ENCODE data around the gene TRPM5. TPM values are rescaled to one million over a fixed set of nuclear protein-coding genes. Genes with fewer than 3 reads are reported as not detected.

The TRPM5 gene
- total and polyA plus RNA-seq, 2 of the 8 experiments (the other 6 are each of a cell fraction or from before 2014, with no cell fraction given), result 0.02 TPM; not detected in 1

- peaks cover 0 to 2% of the 10 kb centered on the region in 2 experiments for H4K20me1 ChIP-seq (replicated peaks in 1 of 2; ENCODE audit: control insufficient read depth in 1 of 2, insufficient read depth in 2 of 2, low read length in 2 of 2)
- H3K9me3 ChIP-seq (ENCODE audit: insufficient read depth in 2 of 2, low read depth in 1 of 2, low read length in 1 of 2), result no peaks in the 10 kb centered on the region
- H3K36me3 ChIP-seq (ENCODE audit: control insufficient read depth in 2 of 4, insufficient read depth in 4 of 4, low read length in 3 of 4), result no peaks in the 10 kb centered on the region
- WGBS, 2 experiments (ENCODE audit: extremely low coverage in 1 of 2, insufficient coverage in 1 of 2, insufficient read length in 1 of 2, insufficient replicate concordance in 2 of 2, low coverage in 1 of 2, low lambda C conversion rate in 2 of 2, missing lambda C conversion rate in 1 of 2), result 91% methylated on average over 6 of the region's 9 CpGs; no CpG with 5 or more reads in 1 of the 2 experiments
- no peak overlapping the region for H2AFZ ChIP-seq (ENCODE audit: low read length)
- no peak overlapping the region; the same call in 1 of the 2 replicates for H4K8ac ChIP-seq (ENCODE audit: extremely low read depth, insufficient read depth, low read length)
- H3K4ac ChIP-seq (replicated peaks; ENCODE audit: insufficient read length, low read depth, low read length), result no peak overlapping the region
- no peak overlapping the region for H3K9ac ChIP-seq (replicated peaks in 1 of 4; ENCODE audit: extremely low read depth in 1 of 4, low read depth in 3 of 4, low read length in 3 of 4)
- no peak overlapping the region for H3K14ac ChIP-seq (ENCODE audit: insufficient read length)
- DNase-seq (ENCODE audit: low read depth in 1 of 2, low spot score in 2 of 2) (no peak), FAIRE-seq (no peak)
- ChIA-PET POLR2A (ENCODE audit: partially characterized antibody) (no interaction called here), CTCF (ENCODE audit: partially characterized antibody) (interaction anchor here (1.0 to 2.9 kb wide), 4 partner anchors 18 to 67 kb away, joined by 3 to 14 read pairs (median 4); partner anchors contain the start of gene KCNQ1)
- H3K18ac ChIP-seq (ENCODE audit: extremely low read depth, low read length), result no peak overlapping the region
- no peaks in the 10 kb centered on the region for H3K79me1 ChIP-seq (ENCODE audit: low read depth, low read length)
- no peak overlapping the region for H4K91ac ChIP-seq (replicated peaks; ENCODE audit: insufficient read length, low read length)
- H2BK20ac ChIP-seq (ENCODE audit: low read length), result no peak overlapping the region
- no peak overlapping the region for H3K56ac ChIP-seq (replicated peaks; ENCODE audit: insufficient read length, low read depth, low read length)
- no peaks in the 10 kb centered on the region for H3K4me1 ChIP-seq (replicated peaks in 1 of 4; ENCODE audit: control insufficient read depth in 3 of 4, insufficient read depth in 4 of 4, low read length in 3 of 4)
- TF ChIP-seq SRF (IDR thresholded peaks at IDR 0.05; ENCODE audit: low read depth, low read length), result no peak
- no peak for TF ChIP-seq POU5F1 (IDR thresholded peaks at IDR 0.05; ENCODE audit: low read depth, low read length)
- no peak for TF ChIP-seq CHD1 (IDR thresholded peaks at IDR 0.05; ENCODE audit: low read depth, low read length)
- TF ChIP-seq YY1 (IDR thresholded peaks at IDR 0.05; ENCODE audit: low read depth, low read length), result no peak
- no peak for TF ChIP-seq SAP30 (IDR thresholded peaks at IDR 0.05; ENCODE audit: insufficient read depth, insufficient replicate concordance, low read length)
- TF ChIP-seq KDM5A (IDR thresholded peaks at IDR 0.05; ENCODE audit: low read length), result no peak
- no peak for TF ChIP-seq HDAC6 (IDR thresholded peaks at IDR 0.05; ENCODE audit: low read depth, low read length)
- no peak for TF ChIP-seq RBBP5 (IDR thresholded peaks at IDR 0.05; ENCODE audit: borderline replicate concordance, low read depth, low read length)
- TF ChIP-seq CBX8 (IDR thresholded peaks at IDR 0.05; ENCODE audit: borderline replicate concordance, low read depth, low read length), result no peak
- TF ChIP-seq JUND (IDR thresholded peaks at IDR 0.05; ENCODE audit: low read length), result no peak
- no peak overlapping the region for H3K4me2 ChIP-seq (ENCODE audit: insufficient read depth in 1 of 2, low read depth in 2 of 2, low read length in 2 of 2)
- H3K27ac ChIP-seq (ENCODE audit: low read depth, low read length), result no peak overlapping the region
- H2BK120ac ChIP-seq (replicated peaks; ENCODE audit: low read depth, low read length), result no peak overlapping the region
- no peak overlapping the region for H3K4me3 ChIP-seq (ENCODE audit: extremely low read depth in 1 of 4, insufficient read depth in 2 of 4, low read depth in 3 of 4, low read length in 4 of 4)
- peaks cover 0 to 31% (median 12%) of the 10 kb centered on the region in 4 experiments; a peak in 5 of 7 replicates for H3K27me3 ChIP-seq (replicated peaks in 1 of 4; ENCODE audit: control insufficient read depth in 3 of 4, extremely low read depth in 1 of 4, insufficient read depth in 3 of 4, low read length in 3 of 4)
- no peak overlapping the region for H2BK5ac ChIP-seq (ENCODE audit: low read depth, low read length)
- no peak overlapping the region for H2AK5ac ChIP-seq (ENCODE audit: low read depth, low read length)
- H3K23ac ChIP-seq (ENCODE audit: insufficient read length), result no peak overlapping the region
- H2BK12ac ChIP-seq (ENCODE audit: low read depth, low read length), result no peak overlapping the region
- H2BK15ac ChIP-seq (ENCODE audit: low read length), result no peak overlapping the region
- no peak overlapping the region for H4K5ac ChIP-seq (ENCODE audit: insufficient read length, low read depth, low read length)
- no peaks in the 10 kb centered on the region for H3K23me2 ChIP-seq (ENCODE audit: low read depth, low read length)
- no peaks in the 10 kb centered on the region for H3K79me2 ChIP-seq (ENCODE audit: control insufficient read depth in 1 of 2, insufficient read depth in 2 of 2, low read length in 2 of 2)
Observed at GRCh38 chr11:2466069-2466801, 21.9 kb upstream of the TRPM5 start.

Measured in H1 (cell line).